Gastrocnemius medialis (tissue), 4 donors: ENCODE data around the gene YWHAH. TPM values are rescaled to one million over a fixed set of nuclear protein-coding genes. Genes with fewer than 3 reads are reported as not detected.

Experiments
- ATAC-seq, 2 donors: fragments of 150-250 bp; one replicate each; pipeline ENCODE4 v1.9.1; 2016
- DNase-seq, 2 donors: peaks; one replicate each; pipeline ENCODE4 v3.0.0-alpha.2; 2019
- H3K27ac ChIP-seq, 4 donors: fragments of 200-600 bp; sonication (generic); 1 replicate in 1 of 4; 2 replicates in 3 of 4; pipeline ENCODE4 v1.5.1; 2016 to 2018; ENCODE audit warnings: mild to moderate bottlenecking in 2 of 4, moderate library complexity in 1 of 4
- H3K27me3 ChIP-seq, 3 donors: fragments of 200-600 bp; sonication (generic) in 2 of 3; 1 replicate in 1 of 3; 2 replicates in 2 of 3; pipeline versions ENCODE4 v1.5.1 to v1.6.0; 2016 to 2019; ENCODE audit warnings: mild to moderate bottlenecking in 1 of 3, moderate library complexity in 1 of 3
- H3K36me3 ChIP-seq, 2 donors: fragments of 200-600 bp; sonication (generic) in 1 of 2; one replicate each; pipeline ENCODE4 v1.5.1; 2017 to 2018
- H3K4me1 ChIP-seq, 2 donors: fragments of 200-600 bp; sonication (generic) in 1 of 2; one replicate each; pipeline ENCODE4 v1.5.1; 2016 to 2017; ENCODE audit warnings: mild to moderate bottlenecking in 2 of 2
- H3K4me3 ChIP-seq, 4 donors: fragments of 200-600 bp; sonication (generic) in 3 of 4; 1 replicate in 1 of 4; 2 replicates in 3 of 4; pipeline ENCODE4 v1.5.1; 2016 to 2019; ENCODE audit warnings: mild to moderate bottlenecking in 2 of 4
- H3K9me3 ChIP-seq, 3 donors: fragments of 200-600 bp; sonication (generic) in 2 of 3; 1 replicate in 1 of 3; 2 replicates in 2 of 3; pipeline ENCODE4 v1.5.1; 2016 to 2019
- POLR2A ChIP-seq, 2 donors: fragments of 450-650 bp; IDR thresholded peaks; one replicate each; pipeline ENCODE4 v1.6.1; 2017; ENCODE audit warnings: antibody characterized with exemption in 2 of 2, mild to moderate bottlenecking in 2 of 2, moderate library complexity in 2 of 2
- in situ Hi-C, 4 donors: fragments of 200-750 bp; cut with MboI; loops; one replicate each; pipeline versions ENCODE4 v1.15.0 to v1.8.0; 2017; ENCODE audit warnings: low sequenced_read_pairs in 4 of 4
- intact Hi-C: fragments of 100-400 bp; cut with DNase I; formaldehyde crosslinking; loops from one replicate; pipeline ENCODE4 v1.15.1; 2023; ENCODE audit warnings: low total_unique reads
- total RNA-seq, 4 donors: library from RNA; depleted of rRNA; stranded (reverse); fragments of >200 nt; gene quantifications; one replicate each; pipeline versions ENCODE4 v1.1.0 to v1.2.3, GENCODE V29; 2016
- TF ChIP-seq, protein P1 (sequence below), 5 experiments: fragments of 450-650 bp in 3 of 5; fragments of 200-600 bp in 2 of 5; sonication (generic) in 2 of 5; IDR thresholded peaks in 4 of 5; conservative IDR thresholded peaks in 1 of 5; 1 replicate in 4 of 5; 2 replicates in 1 of 5; pipeline ENCODE4 v1.5.1; 2016 to 2019; ENCODE audit warnings: antibody characterized with exemption in 5 of 5, mild to moderate bottlenecking in 3 of 5, moderate library complexity in 3 of 5

The YWHAH gene
- total RNA-seq, 4 donors from 2014 or later: 26.6 to 65.8 (median 45.7) TPM

- Histone ChIP-seq H3K27ac (no peak overlapping the region), H3K4me3 (no peak overlapping the region), H3K36me3 (no peaks in the 10 kb centered on the region), H3K9me3 (no peaks in the 10 kb centered on the region), H3K27me3 (no peaks in the 10 kb centered on the region), H3K4me1 (peaks cover 0 to 3% of the 10 kb centered on the region in 2 donors)
- ATAC-seq (no peak), DNase-seq (no peak)
- intact Hi-C loops (no loop called here), in situ Hi-C loops (no loop called here)
- TF ChIP-seq POLR2A (IDR thresholded peaks at IDR 0.05): no peak
- TF ChIP-seq, protein P1, sequence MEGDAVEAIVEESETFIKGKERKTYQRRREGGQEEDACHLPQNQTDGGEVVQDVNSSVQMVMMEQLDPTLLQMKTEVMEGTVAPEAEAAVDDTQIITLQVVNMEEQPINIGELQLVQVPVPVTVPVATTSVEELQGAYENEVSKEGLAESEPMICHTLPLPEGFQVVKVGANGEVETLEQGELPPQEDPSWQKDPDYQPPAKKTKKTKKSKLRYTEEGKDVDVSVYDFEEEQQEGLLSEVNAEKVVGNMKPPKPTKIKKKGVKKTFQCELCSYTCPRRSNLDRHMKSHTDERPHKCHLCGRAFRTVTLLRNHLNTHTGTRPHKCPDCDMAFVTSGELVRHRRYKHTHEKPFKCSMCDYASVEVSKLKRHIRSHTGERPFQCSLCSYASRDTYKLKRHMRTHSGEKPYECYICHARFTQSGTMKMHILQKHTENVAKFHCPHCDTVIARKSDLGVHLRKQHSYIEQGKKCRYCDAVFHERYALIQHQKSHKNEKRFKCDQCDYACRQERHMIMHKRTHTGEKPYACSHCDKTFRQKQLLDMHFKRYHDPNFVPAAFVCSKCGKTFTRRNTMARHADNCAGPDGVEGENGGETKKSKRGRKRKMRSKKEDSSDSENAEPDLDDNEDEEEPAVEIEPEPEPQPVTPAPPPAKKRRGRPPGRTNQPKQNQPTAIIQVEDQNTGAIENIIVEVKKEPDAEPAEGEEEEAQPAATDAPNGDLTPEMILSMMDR (IDR thresholded peaks at IDR 0.05 in 4 of 5, conservative IDR thresholded peaks at IDR 0.05 in 1 of 5): no peak
Measured at GRCh38 chr22:31920306-31920705, 24.0 kb upstream of the YWHAH start.

DNA sequence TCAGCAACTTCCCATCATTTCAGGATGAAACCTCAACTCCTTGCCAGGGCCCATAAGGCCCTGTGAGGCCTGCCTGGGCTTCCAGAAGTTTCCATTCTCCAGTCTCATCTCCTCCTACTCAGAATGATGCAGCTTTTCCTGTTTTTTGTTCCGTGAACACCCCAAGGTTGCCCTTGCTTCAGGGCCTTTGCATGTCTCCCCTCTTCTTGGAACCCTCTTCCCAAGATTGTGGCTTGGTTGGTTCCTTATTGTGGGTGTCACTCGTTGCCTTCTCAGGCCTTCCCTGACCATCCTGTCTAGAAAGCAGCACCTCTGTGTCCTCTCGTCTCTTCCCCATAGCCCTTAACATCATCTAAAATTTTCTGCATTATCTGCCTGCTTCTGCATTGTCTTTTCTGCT, 23.2 kb upstream of the YWHAH start:
- peaks cover 0 to 3% of the 10 kb centered on the region in 2 donors for H3K4me1 ChIP-seq
- no peak overlapping the region for H3K4me3 ChIP-seq
- H3K27ac ChIP-seq: no peak overlapping the region
- no peak for ATAC-seq
- no peak for DNase-seq
- no peaks in the 10 kb centered on the region for H3K9me3 ChIP-seq
- in situ Hi-C loops (no loop called here), intact Hi-C loops (no loop called here)
- no peaks in the 10 kb centered on the region for H3K36me3 ChIP-seq
- no peaks in the 10 kb centered on the region for H3K27me3 ChIP-seq
- no peak for TF ChIP-seq POLR2A (IDR thresholded peaks at IDR 0.05)
- TF ChIP-seq, protein P1 (IDR thresholded peaks at IDR 0.05 in 4 of 5, conservative IDR thresholded peaks at IDR 0.05 in 1 of 5): no peak

GRCh38 chr22:31922534-31922933, 21.8 kb upstream of the YWHAH start:
- no peak overlapping the region for H3K27ac ChIP-seq
- H3K9me3 ChIP-seq: no peaks in the 10 kb centered on the region
- peaks cover 0 to 3% of the 10 kb centered on the region in 2 donors for H3K4me1 ChIP-seq
- no peaks in the 10 kb centered on the region for H3K27me3 ChIP-seq
- intact Hi-C loops: no loop called here
- no peak for TF ChIP-seq POLR2A (IDR thresholded peaks at IDR 0.05)
- TF ChIP-seq, protein P1 (IDR thresholded peaks at IDR 0.05 in 4 of 5, conservative IDR thresholded peaks at IDR 0.05 in 1 of 5): no peak
- ATAC-seq (no peak), DNase-seq (no peak)
- H3K4me3 ChIP-seq: no peak overlapping the region
- in situ Hi-C loops: no loop called here
- no peaks in the 10 kb centered on the region for H3K36me3 ChIP-seq

- H3K4me3 ChIP-seq: no peak overlapping the region
- no peaks in the 10 kb centered on the region for H3K36me3 ChIP-seq
- TF ChIP-seq POLR2A (IDR thresholded peaks at IDR 0.05): no peak
- TF ChIP-seq, protein P1 (IDR thresholded peaks at IDR 0.05 in 4 of 5, conservative IDR thresholded peaks at IDR 0.05 in 1 of 5): no peak
- DNase-seq (peak; percentile 27 to 37), ATAC-seq (no peak)
- peaks cover 0 to 3% of the 10 kb centered on the region in 2 donors for H3K4me1 ChIP-seq
- in situ Hi-C loops (no loop called here), intact Hi-C loops (no loop called here)
- H3K27ac ChIP-seq: no peak overlapping the region
- H3K9me3 ChIP-seq: no peaks in the 10 kb centered on the region
- no peaks in the 10 kb centered on the region for H3K27me3 ChIP-seq
Measured at GRCh38 chr22:31923136-31923535, 21.2 kb upstream of the YWHAH start.

DNA sequence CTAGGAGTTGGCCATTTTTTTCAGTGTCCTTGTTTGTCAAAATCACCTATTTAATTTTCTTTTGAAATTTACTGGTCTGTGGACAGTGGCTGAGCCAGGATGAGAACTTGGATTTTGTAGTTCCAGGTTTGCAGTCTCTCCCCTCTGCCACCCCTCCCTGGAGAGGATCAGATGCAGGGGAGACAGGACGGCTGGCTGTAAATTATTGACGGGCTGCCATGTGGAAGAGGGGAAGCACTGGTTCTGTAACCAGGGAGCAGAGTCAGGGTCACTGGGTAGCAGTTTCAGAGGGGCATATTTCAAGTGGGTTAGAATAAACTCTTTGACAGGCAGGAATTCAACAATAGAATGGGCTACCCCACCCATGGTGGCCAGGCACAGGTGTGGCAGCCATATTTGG, 20.6 kb upstream of the YWHAH start:
- DNase-seq (no peak), ATAC-seq (no peak)
- Histone ChIP-seq H3K27me3 (no peaks in the 10 kb centered on the region), H3K27ac (no peak overlapping the region), H3K36me3 (no peaks in the 10 kb centered on the region), H3K9me3 (no peaks in the 10 kb centered on the region), H3K4me1 (peaks cover 0 to 3% of the 10 kb centered on the region in 2 donors), H3K4me3 (no peak overlapping the region)
- in situ Hi-C loops (no loop called here), intact Hi-C loops (no loop called here)
- TF ChIP-seq, protein P1 (IDR thresholded peaks at IDR 0.05 in 4 of 5, conservative IDR thresholded peaks at IDR 0.05 in 1 of 5): no peak
- no peak for TF ChIP-seq POLR2A (IDR thresholded peaks at IDR 0.05)
